Duodenal mucosa (tissue), 2 donors: ENCODE results near the gene MGAT4B.

Experiments
- H3K27ac ChIP-seq: one replicate; pipeline ENCODE4 v1.7.0; 2013; ENCODE audit warnings: low read depth, low read length
- H3K27me3 ChIP-seq, 2 donors: one replicate each; pipeline ENCODE4 v1.7.0; 2013; ENCODE audit warnings: low read length in 2 of 2, control low read depth in 1 of 2; ENCODE audit not compliant: insufficient read depth in 2 of 2, control insufficient read depth in 1 of 2
- H3K36me3 ChIP-seq, 2 donors: one replicate each; pipeline ENCODE4 v1.7.0; 2013; ENCODE audit warnings: low read length in 2 of 2, control low read depth in 1 of 2; ENCODE audit not compliant: insufficient read depth in 2 of 2, control insufficient read depth in 1 of 2
- H3K4me1 ChIP-seq, 2 donors: one replicate each; pipeline ENCODE4 v1.7.0; 2013; ENCODE audit warnings: low read length in 2 of 2, control low read depth in 1 of 2; ENCODE audit not compliant: insufficient read depth in 2 of 2, control insufficient read depth in 1 of 2
- H3K4me3 ChIP-seq, 2 donors: one replicate each; pipeline ENCODE4 v1.7.0; 2013; ENCODE audit warnings: low read length in 2 of 2, low read depth in 1 of 2
- H3K9ac ChIP-seq, 2 donors: one replicate each; pipeline ENCODE4 v1.7.0; 2013; ENCODE audit warnings: low read length in 2 of 2, low read depth in 1 of 2
- H3K9me3 ChIP-seq, 2 donors: one replicate each; pipeline ENCODE4 v1.7.0; 2013; ENCODE audit warnings: low read length in 2 of 2, control low read depth in 1 of 2; ENCODE audit not compliant: control insufficient read depth in 1 of 2

The MGAT4B gene

DNA sequence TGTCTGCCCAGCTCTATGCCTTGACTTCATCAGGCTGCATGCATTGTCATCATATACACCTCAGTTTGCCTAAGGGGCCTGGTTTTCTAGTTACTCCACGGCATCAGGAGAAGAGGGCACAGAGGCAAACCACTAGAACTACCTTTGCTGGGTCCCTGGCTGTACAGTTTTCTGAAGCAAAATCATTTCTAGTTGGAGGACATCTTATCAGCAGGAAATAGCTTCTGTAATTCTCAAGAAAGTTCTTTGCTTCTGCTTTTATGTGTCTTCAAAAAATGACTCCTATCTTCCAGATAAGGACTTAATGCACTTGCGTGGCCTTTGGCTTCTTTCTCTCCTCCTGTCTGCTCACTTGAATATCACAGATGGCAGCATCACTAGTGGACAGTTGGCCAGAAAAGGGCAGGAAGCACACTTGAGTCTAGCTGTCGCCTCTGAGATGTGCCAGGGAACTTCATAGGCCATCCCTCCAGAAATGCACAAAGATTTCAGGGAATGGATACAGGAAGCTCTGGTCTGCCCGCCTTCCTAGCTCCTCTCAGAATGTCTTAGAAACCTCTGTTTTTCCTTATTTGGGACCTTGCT, 35.3 kb downstream of the MGAT4B start:
- Histone ChIP-seq H3K9me3 (no peaks in the 10 kb centered on the region), H3K27ac (no peak overlapping the region), H3K36me3 (peaks cover 48 to 88% of the 10 kb centered on the region in 2 donors), H3K9ac (no peak overlapping the region), H3K27me3 (no peaks in the 10 kb centered on the region), H3K4me3 (no peak overlapping the region), H3K4me1 (peaks cover 6 to 11% of the 10 kb centered on the region in 2 donors)

DNA sequence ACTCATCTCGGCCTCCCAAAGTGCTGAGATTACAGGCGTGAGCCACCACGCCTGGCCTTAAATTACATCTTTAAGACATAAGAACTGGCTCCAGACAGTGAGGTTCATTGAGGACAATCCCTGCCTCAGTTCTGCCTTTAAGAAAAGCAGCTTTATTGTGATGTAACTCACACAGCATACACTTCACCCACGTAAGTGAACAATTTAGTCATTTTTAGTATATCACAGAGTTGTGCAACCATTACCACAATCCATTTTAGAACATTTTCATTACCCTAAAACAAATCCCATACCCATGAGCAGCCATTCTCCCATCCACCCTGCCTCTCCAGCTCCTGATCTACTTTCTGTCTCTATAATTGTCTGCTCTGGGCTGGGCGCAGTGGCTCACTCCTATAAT, 36.9 kb downstream of the MGAT4B start:
- no peak overlapping the region for H3K27ac ChIP-seq
- peaks cover 47 to 88% of the 10 kb centered on the region in 2 donors for H3K36me3 ChIP-seq
- peaks cover 20 to 26% of the 10 kb centered on the region in 2 donors for H3K4me1 ChIP-seq
- H3K9ac ChIP-seq = no peak overlapping the region
- H3K4me3 ChIP-seq = no peak overlapping the region
- H3K9me3 ChIP-seq = no peaks in the 10 kb centered on the region
- H3K27me3 ChIP-seq = no peaks in the 10 kb centered on the region

DNA sequence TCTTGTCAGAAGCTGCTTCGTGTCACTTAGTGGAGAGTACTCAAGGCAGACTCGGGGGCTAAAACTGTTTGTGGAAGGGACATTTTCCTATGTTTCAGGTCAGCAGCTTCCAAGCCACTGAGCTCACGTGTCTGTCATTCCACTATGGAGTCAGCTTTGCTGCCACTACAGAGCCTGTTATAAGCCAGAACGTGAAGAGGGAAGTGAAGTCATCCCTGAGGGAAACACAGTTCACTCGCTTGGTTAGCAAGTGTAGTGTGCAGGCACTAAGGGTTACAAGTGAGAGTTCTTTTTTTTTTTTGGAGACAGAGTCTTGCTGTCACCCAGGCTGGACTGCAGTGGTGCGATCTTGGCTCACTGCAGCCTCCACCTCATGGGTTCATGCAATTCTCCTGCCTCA, 37.4 kb downstream of the MGAT4B start:
- Histone ChIP-seq H3K9me3 (no peaks in the 10 kb centered on the region), H3K4me1 (peaks cover 20 to 26% of the 10 kb centered on the region in 2 donors), H3K4me3 (no peak overlapping the region), H3K36me3 (peaks cover 45 to 83% of the 10 kb centered on the region in 2 donors), H3K9ac (no peak overlapping the region), H3K27ac (no peak overlapping the region), H3K27me3 (no peaks in the 10 kb centered on the region)

DNA sequence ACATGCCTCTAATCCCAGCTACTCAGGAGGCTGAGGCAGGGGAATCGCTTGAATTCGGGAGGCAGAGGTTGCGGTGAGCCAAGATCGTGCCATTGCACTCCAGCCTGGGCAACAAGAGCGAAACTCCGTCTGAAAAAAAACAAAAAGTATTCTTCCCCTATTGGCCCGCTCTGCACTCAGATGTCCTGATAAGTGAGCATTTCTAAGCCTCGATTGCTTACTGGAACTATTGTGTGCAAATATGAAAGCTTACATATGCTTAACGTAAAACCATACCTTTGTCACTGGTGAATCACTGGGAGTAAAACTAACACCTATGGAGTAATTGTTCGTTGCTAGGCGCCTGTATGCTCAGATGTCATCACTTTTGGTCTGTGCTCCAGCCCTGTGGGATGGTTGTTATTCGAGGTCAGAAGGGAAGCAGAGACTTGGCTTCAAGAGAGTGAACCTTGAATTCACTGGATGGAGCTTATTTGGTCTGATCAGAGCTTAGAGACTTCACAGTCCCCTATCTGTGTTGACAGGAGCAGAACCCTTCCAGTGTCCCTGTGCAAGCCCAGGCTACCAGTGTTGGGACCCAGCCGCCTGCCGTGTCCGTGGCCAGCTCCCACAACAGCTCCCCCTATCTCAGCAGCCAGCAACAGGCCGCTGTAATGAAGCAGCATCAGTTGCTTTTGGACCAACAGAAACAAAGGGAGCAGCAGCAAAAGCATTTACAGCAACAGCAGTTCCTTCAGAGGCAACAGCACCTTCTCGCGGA, 38.2 kb downstream of the MGAT4B start:
- Histone ChIP-seq H3K27me3 (no peaks in the 10 kb centered on the region), H3K36me3 (peaks cover 39 to 79% of the 10 kb centered on the region in 2 donors), H3K9ac (no peak overlapping the region), H3K4me3 (no peak overlapping the region), H3K4me1 (peaks cover 27 to 28% of the 10 kb centered on the region in 2 donors), H3K27ac (no peak overlapping the region), H3K9me3 (no peaks in the 10 kb centered on the region)

DNA sequence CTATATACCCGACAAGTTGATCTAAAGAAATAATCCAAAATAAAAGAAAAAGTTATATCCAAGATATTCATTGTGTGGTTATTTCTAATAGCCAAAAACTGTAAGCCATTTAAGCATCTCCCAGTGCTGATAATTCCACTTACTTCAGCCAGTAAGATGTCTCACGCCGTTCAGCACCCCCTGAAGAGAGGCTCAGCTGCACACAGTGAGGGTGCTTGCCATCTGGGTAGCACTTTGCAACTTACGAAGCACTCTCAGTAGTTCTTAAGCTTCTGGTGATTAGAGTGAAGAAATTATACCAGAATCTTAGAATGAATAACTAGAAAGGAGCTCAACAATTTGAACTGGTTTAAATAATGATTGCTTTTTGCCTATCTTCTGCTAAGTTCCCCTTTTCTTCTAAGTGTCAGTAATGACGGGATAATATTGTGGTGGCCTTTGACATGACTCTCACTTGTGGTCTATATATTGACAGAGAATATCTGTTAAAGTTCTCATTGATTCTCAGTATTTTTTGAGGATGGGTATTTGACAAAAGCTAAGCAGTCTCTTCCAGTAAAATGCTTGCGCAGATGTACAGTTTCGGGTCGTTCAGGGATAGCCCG, 39.1 kb downstream of the MGAT4B start:
- Histone ChIP-seq H3K9me3 (no peaks in the 10 kb centered on the region), H3K4me1 (peaks cover 36 to 37% of the 10 kb centered on the region in 2 donors), H3K4me3 (no peak overlapping the region), H3K27me3 (no peaks in the 10 kb centered on the region), H3K36me3 (peaks cover 33 to 70% of the 10 kb centered on the region in 2 donors), H3K27ac (no peak overlapping the region), H3K9ac (no peak overlapping the region)

DNA sequence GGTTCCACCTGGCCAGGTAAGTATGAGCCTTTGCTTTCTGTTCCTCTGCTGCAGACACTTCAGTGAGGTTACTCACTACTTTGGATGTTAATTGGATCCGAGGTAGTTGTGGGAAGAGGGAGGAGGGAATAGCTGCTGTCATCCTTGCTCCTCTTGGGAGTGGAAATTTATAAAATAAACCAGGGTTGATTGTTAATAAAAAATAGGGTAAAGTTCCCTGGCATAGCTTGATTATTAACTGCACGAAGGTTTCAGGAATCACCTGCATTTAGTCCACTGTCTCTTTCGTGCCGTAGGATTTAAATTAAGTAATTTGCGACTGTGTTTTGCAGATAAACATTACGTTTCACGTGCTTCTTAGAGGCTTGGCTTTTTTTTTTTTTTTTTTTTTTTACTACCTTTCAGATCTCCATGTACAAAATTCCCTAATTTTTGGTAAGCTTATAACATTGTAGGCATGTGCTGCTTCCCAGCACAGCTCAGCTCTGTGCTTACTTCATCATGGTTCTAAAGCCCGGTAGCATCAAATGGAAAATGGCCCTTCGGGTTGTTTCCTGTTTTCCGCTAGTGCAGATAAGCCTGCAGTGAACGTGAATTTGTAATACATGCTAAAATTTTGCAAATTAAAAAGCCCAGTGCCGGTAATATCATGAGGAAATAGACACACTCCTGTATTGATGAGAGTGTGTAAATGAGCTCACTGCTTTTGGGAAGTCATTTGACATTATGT, 39.8 kb downstream of the MGAT4B start:
- H3K27ac ChIP-seq = no peak overlapping the region
- H3K27me3 ChIP-seq = no peaks in the 10 kb centered on the region
- no peaks in the 10 kb centered on the region for H3K9me3 ChIP-seq
- H3K4me3 ChIP-seq = peak overlapping the region; percentile 4 to 28
- H3K36me3 ChIP-seq = peaks cover 30 to 65% of the 10 kb centered on the region in 2 donors
- peaks cover 43 to 44% of the 10 kb centered on the region in 2 donors for H3K4me1 ChIP-seq
- H3K9ac ChIP-seq = no peak overlapping the region

DNA sequence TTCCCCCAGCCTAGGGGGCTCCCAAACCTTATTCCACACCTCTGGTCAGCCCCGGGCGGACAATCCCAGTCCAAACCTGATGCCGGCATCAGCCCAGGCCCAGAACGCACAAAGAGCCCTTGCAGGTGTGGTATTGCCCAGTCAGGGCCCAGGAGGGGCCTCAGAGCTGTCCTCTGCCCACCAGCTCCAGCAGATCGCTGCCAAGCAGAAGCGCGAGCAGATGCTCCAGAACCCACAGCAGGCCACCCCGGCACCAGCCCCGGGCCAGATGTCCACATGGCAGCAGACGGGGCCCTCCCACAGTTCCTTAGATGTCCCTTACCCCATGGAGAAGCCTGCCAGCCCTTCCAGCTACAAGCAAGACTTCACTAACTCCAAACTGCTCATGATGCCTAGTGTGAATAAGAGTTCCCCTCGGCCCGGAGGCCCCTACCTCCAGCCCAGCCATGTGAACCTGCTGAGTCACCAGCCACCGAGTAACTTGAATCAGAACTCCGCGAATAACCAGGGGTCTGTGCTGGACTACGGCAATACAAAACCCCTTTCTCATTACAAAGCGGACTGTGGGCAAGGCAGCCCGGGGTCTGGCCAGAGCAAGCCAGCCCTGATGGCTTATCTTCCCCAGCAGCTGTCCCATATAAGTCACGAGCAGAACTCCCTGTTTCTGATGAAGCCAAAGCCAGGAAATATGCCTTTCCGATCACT, 40.5 kb downstream of the MGAT4B start:
- H3K9me3 ChIP-seq = no peaks in the 10 kb centered on the region
- H3K27me3 ChIP-seq = no peaks in the 10 kb centered on the region
- H3K27ac ChIP-seq = no peak overlapping the region
- H3K9ac ChIP-seq = no peak overlapping the region
- peaks cover 23 to 58% of the 10 kb centered on the region in 2 donors for H3K36me3 ChIP-seq
- peak overlapping the region; percentile 4 to 28 for H3K4me3 ChIP-seq
- H3K4me1 ChIP-seq = peaks cover 48% of the 10 kb centered on the region in 2 donors

DNA sequence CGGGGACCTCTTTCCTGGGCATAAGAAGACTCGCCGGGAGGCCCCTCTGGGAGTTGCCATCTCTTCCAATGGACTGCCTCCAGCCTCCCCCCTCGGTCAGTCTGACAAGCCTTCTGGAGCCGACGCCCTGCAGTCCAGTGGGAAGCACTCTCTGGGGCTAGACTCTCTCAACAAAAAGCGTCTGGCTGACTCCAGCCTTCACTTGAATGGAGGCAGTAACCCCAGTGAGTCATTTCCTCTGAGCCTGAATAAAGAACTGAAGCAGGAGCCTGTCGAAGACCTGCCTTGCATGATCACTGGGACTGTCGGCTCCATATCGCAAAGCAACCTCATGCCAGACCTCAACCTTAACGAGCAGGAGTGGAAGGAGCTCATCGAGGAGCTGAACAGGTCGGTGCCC, 41.3 kb downstream of the MGAT4B start:
- Histone ChIP-seq H3K36me3 (peaks cover 17 to 50% of the 10 kb centered on the region in 2 donors), H3K9me3 (no peaks in the 10 kb centered on the region), H3K27ac (no peak overlapping the region), H3K9ac (no peak overlapping the region), H3K4me1 (peaks cover 48% of the 10 kb centered on the region in 2 donors), H3K4me3 (no peak overlapping the region), H3K27me3 (no peaks in the 10 kb centered on the region)

DNA sequence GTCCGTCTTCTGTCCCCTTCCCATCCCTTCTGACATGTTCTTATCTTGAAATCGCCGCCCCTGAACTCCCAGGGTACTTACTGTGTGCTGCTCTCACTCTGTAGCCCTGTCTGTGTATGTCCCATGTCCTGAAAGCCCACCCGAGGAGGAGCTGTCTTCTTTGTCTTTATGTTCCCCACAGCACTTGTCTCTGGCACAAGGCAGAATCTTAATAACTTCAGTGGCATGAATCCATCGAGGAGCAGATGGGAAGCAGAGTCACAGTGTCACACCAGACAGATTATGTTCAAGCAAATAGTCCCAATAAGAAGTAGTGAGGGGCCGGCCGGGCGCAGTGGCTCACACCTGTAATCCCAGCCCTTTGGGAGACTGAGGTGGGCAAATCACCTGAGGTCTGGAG, 42.6 kb downstream of the MGAT4B start:
- no peak overlapping the region for H3K27ac ChIP-seq
- H3K36me3 ChIP-seq = peaks cover 13 to 37% of the 10 kb centered on the region in 2 donors
- H3K4me3 ChIP-seq = no peak overlapping the region
- no peaks in the 10 kb centered on the region for H3K27me3 ChIP-seq
- no peaks in the 10 kb centered on the region for H3K9me3 ChIP-seq
- peaks cover 57 to 58% of the 10 kb centered on the region in 2 donors for H3K4me1 ChIP-seq
- H3K9ac ChIP-seq = no peak overlapping the region
